GM15510 (cell line): Measurements from ENCODE around the gene RNF31.

ENCODE experiments used
- POLR2A ChIP-seq: IDR thresholded peaks from 3 replicates; pipeline ENCODE4 v1.6.1; 2011; ENCODE audit warnings: borderline replicate concordance; ENCODE audit not compliant: insufficient read length; ENCODE audit errors: extremely low read depth

Gene RNF31

GRCh38 chr14:24157331-24157730 is 10.0 kb downstream of the RNF31 start:
- TF ChIP-seq POLR2A, result no peak

- TF ChIP-seq POLR2A, result peak; percentile 22
Measured at GRCh38 chr14:24159777-24160498, 12.6 kb downstream of the RNF31 start.

- no peak for TF ChIP-seq POLR2A
Measured at GRCh38 chr14:24160499-24160849, 13.2 kb downstream of the RNF31 start.

- peak; percentile 92 for TF ChIP-seq POLR2A
Measured at GRCh38 chr14:24160850-24161804, 13.8 kb downstream of the RNF31 start, which contains the start of gene IRF9. IRF9 (plus strand) TSS chr14:24161265; CDS start chr14:24162145, 880 bp downstream.

- no peak for TF ChIP-seq POLR2A
Measured at GRCh38 chr14:24162093-24162492, 14.8 kb downstream of the RNF31 start.

- no peak for TF ChIP-seq POLR2A
Measured at GRCh38 chr14:24164518-24164991, 17.3 kb downstream of the RNF31 start.

GRCh38 chr14:24165785-24166184 is 18.5 kb downstream of the RNF31 start:
- no peak for TF ChIP-seq POLR2A

- TF ChIP-seq POLR2A, result no peak
Measured at GRCh38 chr14:24167469-24168114, 20.3 kb downstream of the RNF31 start.

GRCh38 chr14:24171422-24172260 is 24.3 kb downstream of the RNF31 start, which contains the start of gene REC8:
REC8 (plus strand) TSS chr14:24172080; CDS start chr14:24172553, 473 bp downstream.
- peak; percentile 54 for TF ChIP-seq POLR2A

GRCh38 chr14:24172261-24172860 is 25.1 kb downstream of the RNF31 start:
- no peak for TF ChIP-seq POLR2A

- no peak for TF ChIP-seq POLR2A
Measured at GRCh38 chr14:24172871-24173281, 25.6 kb downstream of the RNF31 start.

- TF ChIP-seq POLR2A, result no peak
Measured at GRCh38 chr14:24176599-24176998, 29.3 kb downstream of the RNF31 start.

GRCh38 chr14:24177041-24177825 is 29.9 kb downstream of the RNF31 start:
- TF ChIP-seq POLR2A, result no peak
